A549 (cell line): ENCODE data around the gene TCF25.

Source experiments
- BHLHE40 ChIP-seq: IDR thresholded peaks from 2 replicates; pipeline ENCODE4 v1.6.1; 2012; ENCODE audit warnings: low read depth, low read length, inconsistent platforms
- CHD2 ChIP-seq: fragments of 150-350 bp; IDR thresholded peaks from 2 replicates; pipeline ENCODE4 v1.6.1; 2014; ENCODE audit warnings: low read length; ENCODE audit not compliant: partially characterized antibody
- ESRRA ChIP-seq: fragments of 150-350 bp; IDR thresholded peaks from 2 replicates; pipeline ENCODE4 v1.6.1; 2014; ENCODE audit warnings: mild to moderate bottlenecking, low read length, borderline replicate concordance
- HOXA7 ChIP-seq: fragments of 250-450 bp; sonication (Bioruptor Pico); IDR thresholded peaks from 2 replicates; pipeline ENCODE4 v1.5.0; 2020; ENCODE audit warnings: mild to moderate bottlenecking, moderate library complexity
- MAFK ChIP-seq: fragments of 450-650 bp; IDR thresholded peaks from 2 replicates; pipeline ENCODE4 v1.6.1; 2014; ENCODE audit not compliant: partially characterized antibody
- MAX ChIP-seq: IDR thresholded peaks from 2 replicates; pipeline ENCODE4 v1.6.1; 2012
- POLR2A ChIP-seq: IDR thresholded peaks from 2 replicates; pipeline ENCODE4 v1.6.1; 2012; ENCODE audit warnings: mild to moderate bottlenecking, low read length
- RAD21 ChIP-seq, 2 experiments: fragments of >200 bp in 1 of 2; sonication (Bioruptor Twin) in 1 of 2; formaldehyde crosslinking in 1 of 2; IDR thresholded peaks in 1 of 2; conservative IDR thresholded peaks in 1 of 2; 2 replicates in 1 of 2; 3 replicates in 1 of 2; pipeline ENCODE4 v1.6.1; 2012 to 2018; ENCODE audit warnings: inconsistent platforms in 1 of 2
- RARB ChIP-seq: fragments of 250-450 bp; sonication (Bioruptor Pico); IDR thresholded peaks from 2 replicates; pipeline ENCODE4 v1.8.0; 2021; ENCODE audit warnings: mild to moderate bottlenecking, moderate library complexity
- RCOR1 ChIP-seq: fragments of 150-350 bp; IDR thresholded peaks from 2 replicates; pipeline ENCODE4 v1.6.1; 2014; ENCODE audit warnings: antibody characterized with exemption, low read length, low read depth
- USF2 ChIP-seq: fragments of 450-650 bp; IDR thresholded peaks from 2 replicates; pipeline ENCODE4 v1.6.1; 2014; ENCODE audit warnings: antibody characterized with exemption
- ZC3H11A ChIP-seq: fragments of 450-650 bp; IDR thresholded peaks from 2 replicates; pipeline ENCODE4 v1.6.1; 2014; ENCODE audit warnings: antibody characterized with exemption, mild to moderate bottlenecking
- TF ChIP-seq, protein P1 (sequence below): fragments of >200 bp; sonication (Bioruptor Twin); formaldehyde crosslinking; IDR thresholded peaks from 3 replicates; pipeline ENCODE4 v1.5.1; 2016
- TF ChIP-seq, protein P2 (sequence below): fragments of 200-600 bp; sonication (generic); IDR thresholded peaks from 2 replicates; pipeline ENCODE4 v1.6.1; 2016; ENCODE audit warnings: antibody characterized with exemption, mild to moderate bottlenecking, moderate library complexity

GRCh38 chr16:89936981-89937380 lies 63.6 kb downstream of the TCF25 start:
- no peak for TF ChIP-seq ESRRA
- TF ChIP-seq MAFK, result no peak
- TF ChIP-seq, protein P1, sequence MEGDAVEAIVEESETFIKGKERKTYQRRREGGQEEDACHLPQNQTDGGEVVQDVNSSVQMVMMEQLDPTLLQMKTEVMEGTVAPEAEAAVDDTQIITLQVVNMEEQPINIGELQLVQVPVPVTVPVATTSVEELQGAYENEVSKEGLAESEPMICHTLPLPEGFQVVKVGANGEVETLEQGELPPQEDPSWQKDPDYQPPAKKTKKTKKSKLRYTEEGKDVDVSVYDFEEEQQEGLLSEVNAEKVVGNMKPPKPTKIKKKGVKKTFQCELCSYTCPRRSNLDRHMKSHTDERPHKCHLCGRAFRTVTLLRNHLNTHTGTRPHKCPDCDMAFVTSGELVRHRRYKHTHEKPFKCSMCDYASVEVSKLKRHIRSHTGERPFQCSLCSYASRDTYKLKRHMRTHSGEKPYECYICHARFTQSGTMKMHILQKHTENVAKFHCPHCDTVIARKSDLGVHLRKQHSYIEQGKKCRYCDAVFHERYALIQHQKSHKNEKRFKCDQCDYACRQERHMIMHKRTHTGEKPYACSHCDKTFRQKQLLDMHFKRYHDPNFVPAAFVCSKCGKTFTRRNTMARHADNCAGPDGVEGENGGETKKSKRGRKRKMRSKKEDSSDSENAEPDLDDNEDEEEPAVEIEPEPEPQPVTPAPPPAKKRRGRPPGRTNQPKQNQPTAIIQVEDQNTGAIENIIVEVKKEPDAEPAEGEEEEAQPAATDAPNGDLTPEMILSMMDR, result no peak
- TF ChIP-seq RAD21 (conservative IDR thresholded peaks at IDR 0.05 in 1 of 2, IDR thresholded peaks at IDR 0.05 in 1 of 2), result no peak
- TF ChIP-seq, protein P2, sequence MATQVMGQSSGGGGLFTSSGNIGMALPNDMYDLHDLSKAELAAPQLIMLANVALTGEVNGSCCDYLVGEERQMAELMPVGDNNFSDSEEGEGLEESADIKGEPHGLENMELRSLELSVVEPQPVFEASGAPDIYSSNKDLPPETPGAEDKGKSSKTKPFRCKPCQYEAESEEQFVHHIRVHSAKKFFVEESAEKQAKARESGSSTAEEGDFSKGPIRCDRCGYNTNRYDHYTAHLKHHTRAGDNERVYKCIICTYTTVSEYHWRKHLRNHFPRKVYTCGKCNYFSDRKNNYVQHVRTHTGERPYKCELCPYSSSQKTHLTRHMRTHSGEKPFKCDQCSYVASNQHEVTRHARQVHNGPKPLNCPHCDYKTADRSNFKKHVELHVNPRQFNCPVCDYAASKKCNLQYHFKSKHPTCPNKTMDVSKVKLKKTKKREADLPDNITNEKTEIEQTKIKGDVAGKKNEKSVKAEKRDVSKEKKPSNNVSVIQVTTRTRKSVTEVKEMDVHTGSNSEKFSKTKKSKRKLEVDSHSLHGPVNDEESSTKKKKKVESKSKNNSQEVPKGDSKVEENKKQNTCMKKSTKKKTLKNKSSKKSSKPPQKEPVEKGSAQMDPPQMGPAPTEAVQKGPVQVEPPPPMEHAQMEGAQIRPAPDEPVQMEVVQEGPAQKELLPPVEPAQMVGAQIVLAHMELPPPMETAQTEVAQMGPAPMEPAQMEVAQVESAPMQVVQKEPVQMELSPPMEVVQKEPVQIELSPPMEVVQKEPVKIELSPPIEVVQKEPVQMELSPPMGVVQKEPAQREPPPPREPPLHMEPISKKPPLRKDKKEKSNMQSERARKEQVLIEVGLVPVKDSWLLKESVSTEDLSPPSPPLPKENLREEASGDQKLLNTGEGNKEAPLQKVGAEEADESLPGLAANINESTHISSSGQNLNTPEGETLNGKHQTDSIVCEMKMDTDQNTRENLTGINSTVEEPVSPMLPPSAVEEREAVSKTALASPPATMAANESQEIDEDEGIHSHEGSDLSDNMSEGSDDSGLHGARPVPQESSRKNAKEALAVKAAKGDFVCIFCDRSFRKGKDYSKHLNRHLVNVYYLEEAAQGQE, result no peak
- TF ChIP-seq POLR2A, result no peak
- no peak for TF ChIP-seq RCOR1
- no peak for TF ChIP-seq BHLHE40
- no peak for TF ChIP-seq MAX
- TF ChIP-seq CHD2, result no peak
- TF ChIP-seq HOXA7 (CRISPR knock-in tag), result no peak
- TF ChIP-seq RARB (CRISPR knock-in tag), result no peak
- TF ChIP-seq USF2, result no peak
- no peak for TF ChIP-seq ZC3H11A
